Mucosa of descending colon (tissue), 3 donors: ENCODE results near the gene GABBR2. TPM values are rescaled to one million over a fixed set of nuclear protein-coding genes. Genes with fewer than 3 reads are reported as not detected.

Source experiments
- ATAC-seq: fragments of 200-7000 bp; cut with Tn5 transposase; one replicate; pipeline ENCODE4 v1.9.1; 2020; ENCODE audit warnings: mild to moderate bottlenecking, moderate library complexity
- DNase-seq, 3 donors: peaks; one replicate each; pipeline ENCODE4 v3.0.0-alpha.2; 2020
- H3K36me3 ChIP-seq: fragments of 200-600 bp; one replicate; pipeline ENCODE4 v1.8.0; 2021; ENCODE audit warnings: low read depth, mild to moderate bottlenecking
- H3K4me1 ChIP-seq: fragments of 200-600 bp; one replicate; pipeline ENCODE4 v1.8.0; 2021; ENCODE audit warnings: low read depth, mild to moderate bottlenecking
- H3K4me3 ChIP-seq: fragments of 200-600 bp; one replicate; pipeline ENCODE4 v1.8.0; 2021; ENCODE audit warnings: mild to moderate bottlenecking
- H3K9me3 ChIP-seq: fragments of 200-600 bp; one replicate; pipeline ENCODE4 v1.8.0; 2021; ENCODE audit warnings: mild to moderate bottlenecking
- CTCF ChIP-seq: fragments of 200-600 bp; IDR thresholded peaks from one replicate; pipeline ENCODE4 v1.8.0; 2022; ENCODE audit warnings: antibody characterized with exemption, mild to moderate bottlenecking
- intact Hi-C, 2 donors: fragments of 100-400 bp; cut with DNase I in 1 of 2; cut with micrococcal nuclease in 1 of 2; formaldehyde crosslinking; loops; one replicate each; pipeline versions ENCODE4 v1.11.0 to v1.11.1; 2022; cut with DNase I, micrococcal nuclease
- total RNA-seq, 3 donors: library from RNA; stranded (reverse); fragmentation: NEBNext Ultra II Directional in 2 of 3; extraction: Animal tissue kit (Norgen Biotek cat#: 25700) in 2 of 3; gene quantifications; one replicate each; pipeline versions ENCODE4 v1.2.1 to v1.2.4, GENCODE V29; 2021 to 2023
- donor health status: DM: no; HTN: no; CAD: no; lungs with moderate emphysema.
- donor health status: DM: no; HTN: no; CAD: no.
- donor health status: DM: no; HTN: yes; CAD: no.

Gene GABBR2
- total RNA-seq, 3 donors from 2014 or later: 0.35 TPM; not detected in 2

- Histone ChIP-seq H3K4me1 (no peaks in the 10 kb centered on the region), H3K36me3 (no peaks in the 10 kb centered on the region), H3K4me3 (no peak overlapping the region), H3K9me3 (no peaks in the 10 kb centered on the region)
- intact Hi-C loops: no loop called here
- DNase-seq (no peak), ATAC-seq (no peak)
- no peak for TF ChIP-seq CTCF
These were observed 75.9 kb downstream of the GABBR2 start for GRCh38 chr9:98632839-98633238.

GRCh38 chr9:98627296-98627695, 81.4 kb downstream of the GABBR2 start:
- Histone ChIP-seq H3K9me3 (no peaks in the 10 kb centered on the region), H3K4me1 (no peaks in the 10 kb centered on the region), H3K36me3 (no peaks in the 10 kb centered on the region), H3K4me3 (no peak overlapping the region)
- DNase-seq (no peak), ATAC-seq (no peak)
- intact Hi-C loops: no loop called here
- TF ChIP-seq CTCF: no peak

- intact Hi-C loops: no loop called here
- TF ChIP-seq CTCF: no peak
- no peaks in the 10 kb centered on the region for H3K36me3 ChIP-seq
- no peak overlapping the region for H3K4me3 ChIP-seq
- no peaks in the 10 kb centered on the region for H3K4me1 ChIP-seq
- no peak for DNase-seq
- no peaks in the 10 kb centered on the region for H3K9me3 ChIP-seq
- ATAC-seq: no peak
These were observed 83.0 kb downstream of the GABBR2 start for GRCh38 chr9:98625728-98626127.

- Histone ChIP-seq H3K36me3 (no peaks in the 10 kb centered on the region), H3K4me1 (no peaks in the 10 kb centered on the region), H3K4me3 (no peak overlapping the region), H3K9me3 (no peaks in the 10 kb centered on the region)
- ATAC-seq (no peak), DNase-seq (no peak)
- intact Hi-C loops: no loop called here
- TF ChIP-seq CTCF: no peak
These were observed 88.9 kb downstream of the GABBR2 start for GRCh38 chr9:98619788-98620187.

- H3K4me3 ChIP-seq: no peak overlapping the region
These were observed 93.1 kb downstream of the GABBR2 start for GRCh38 chr9:98615633-98616032.

More at GRCh38 chr9:98615633-98616032, 93.1 kb downstream of the GABBR2 start:
- ATAC-seq (no peak), DNase-seq (no peak)
- intact Hi-C loops: no loop called here
- no peak for TF ChIP-seq CTCF
- Histone ChIP-seq H3K4me1 (no peaks in the 10 kb centered on the region), H3K36me3 (no peaks in the 10 kb centered on the region), H3K9me3 (no peaks in the 10 kb centered on the region)
